NT2/D1 (cell line): ENCODE measurements around the gene SNTG2.

Source experiments
- SUZ12 ChIP-seq: IDR thresholded peaks from 2 replicates; pipeline ENCODE4 v1.6.1; 2011; ENCODE audit not compliant: insufficient read length, insufficient read depth; ENCODE audit errors: extremely low read depth
- ZNF274 ChIP-seq: IDR thresholded peaks from 2 replicates; pipeline ENCODE4 v1.6.1; 2011; ENCODE audit warnings: mild to moderate bottlenecking, low read depth, low read length

DNA sequence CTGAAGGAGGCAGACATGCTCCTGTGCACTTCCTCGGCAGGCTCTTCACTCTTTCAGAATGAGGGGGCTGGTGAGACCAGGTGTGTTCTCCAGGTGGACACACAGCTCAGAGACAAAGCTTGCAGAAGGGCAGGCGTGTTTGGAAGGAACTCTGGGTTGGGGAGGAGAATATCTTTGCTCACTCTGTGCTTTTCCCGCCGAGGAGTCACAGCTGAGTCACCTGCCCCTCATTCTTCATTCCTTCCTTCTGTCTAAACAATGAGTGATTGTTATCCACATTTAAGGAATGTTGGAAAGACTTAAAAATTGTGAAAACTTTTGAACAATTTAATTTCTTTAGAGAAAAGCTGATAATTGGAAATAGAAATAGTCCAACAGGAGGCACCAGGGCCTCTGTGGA is 336.3 kb downstream of the SNTG2 start:
- TF ChIP-seq SUZ12 (no peak), ZNF274 (no peak)
